CD4-positive, alpha-beta T cell treated with Interleukin-21 for 1 hour (primary cell): ENCODE results near the gene AGBL4.
"Not testable (repeated sequence)": the region's sequence is repeated elsewhere in the genome, so short reads cannot be mapped to it uniquely, and the experiment has no call there.

Source experiments
- DNase-seq: peaks from one replicate; pipeline ENCODE4 v3.0.0-alpha.2; 2020

The AGBL4 gene

DNA sequence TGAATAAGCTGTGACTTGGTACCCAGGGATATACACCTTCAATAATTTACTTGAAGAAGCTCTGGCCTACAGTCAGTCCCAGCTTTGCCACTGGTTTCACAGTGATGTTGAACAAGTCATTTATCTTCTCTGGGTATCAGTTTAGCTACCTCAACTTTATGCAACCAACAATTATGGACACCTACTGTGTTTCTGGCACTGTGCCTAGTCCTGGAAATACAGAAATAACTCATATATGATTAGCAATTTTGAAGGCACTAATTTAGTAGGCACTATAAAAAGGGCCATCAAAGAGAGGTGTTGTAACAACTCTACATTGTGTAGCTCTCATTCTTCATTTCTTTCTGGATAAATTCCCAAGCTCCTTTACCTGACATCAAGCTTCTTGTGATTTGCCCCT lies 1463.2 kb downstream of the AGBL4 start:
- no peak for DNase-seq

DNA sequence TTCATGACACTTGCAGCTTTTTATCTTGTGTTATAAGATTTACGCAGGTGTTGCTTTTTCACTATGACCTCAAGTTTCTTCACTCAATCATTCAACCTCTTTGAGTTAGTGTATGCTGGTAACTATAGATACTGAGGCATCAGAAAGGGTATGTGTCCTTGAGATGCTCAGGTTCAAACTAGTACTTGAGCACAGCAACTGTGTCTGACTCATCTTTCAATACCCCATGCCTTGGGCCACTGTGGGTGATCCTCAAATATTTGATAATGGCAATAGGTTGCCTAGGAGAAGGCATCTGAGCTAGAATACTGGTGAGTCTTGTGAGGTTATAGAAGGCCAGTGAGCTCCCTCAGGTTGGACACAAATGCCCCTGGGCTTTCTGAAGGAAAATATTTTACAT lies 1463.6 kb downstream of the AGBL4 start:
- no peak for DNase-seq

DNA sequence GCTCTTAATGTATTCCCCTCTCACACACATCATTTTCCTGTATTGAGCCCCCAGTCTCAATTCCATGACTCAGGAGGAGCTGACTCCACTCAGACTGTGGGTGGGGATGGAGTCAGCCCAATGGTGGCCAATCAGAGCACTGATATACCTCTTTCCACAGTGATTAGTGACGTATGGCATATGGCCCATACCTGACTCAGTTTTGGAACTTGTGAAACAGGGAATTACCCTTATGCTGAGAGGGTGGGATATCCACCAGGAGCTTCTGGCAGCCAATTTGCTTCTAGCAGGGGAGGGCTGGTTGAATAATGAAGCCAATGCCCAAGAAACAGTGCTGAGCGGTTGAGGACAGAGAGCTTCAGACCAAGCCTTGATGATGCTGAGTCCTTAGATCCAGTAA lies 1465.4 kb downstream of the AGBL4 start:
- DNase-seq = no peak

DNA sequence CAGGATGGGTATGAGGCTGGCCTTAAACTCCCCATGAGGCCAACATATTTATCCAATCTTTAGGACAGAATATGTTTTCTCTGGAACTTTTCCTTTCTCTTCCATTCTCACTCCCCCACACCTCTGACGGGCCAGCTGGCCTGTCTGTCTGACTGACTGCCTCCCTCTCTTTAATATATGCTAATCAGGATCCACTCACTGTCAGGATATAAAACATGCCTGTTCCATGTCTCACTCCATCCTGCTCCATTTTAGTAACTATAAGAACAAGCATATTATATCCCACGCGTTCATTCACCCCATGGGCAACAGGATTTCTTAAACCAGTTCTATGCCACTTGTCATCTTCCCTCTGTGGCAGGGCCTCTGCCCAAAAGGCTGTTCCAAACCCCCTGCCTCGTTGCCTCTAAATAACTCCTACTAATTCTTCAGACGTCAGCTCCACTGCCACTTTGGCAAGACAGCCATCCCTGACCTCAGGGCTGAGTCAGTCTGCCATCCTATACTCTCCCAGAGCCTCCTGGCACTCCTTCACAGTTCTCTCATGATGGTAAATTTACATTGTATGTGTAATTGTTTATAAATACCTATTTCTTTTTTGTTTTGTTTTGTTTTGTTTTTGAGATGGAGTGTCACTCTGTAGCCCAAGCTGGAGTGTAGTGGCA lies 1467.4 kb downstream of the AGBL4 start:
- DNase-seq = no peak

DNA sequence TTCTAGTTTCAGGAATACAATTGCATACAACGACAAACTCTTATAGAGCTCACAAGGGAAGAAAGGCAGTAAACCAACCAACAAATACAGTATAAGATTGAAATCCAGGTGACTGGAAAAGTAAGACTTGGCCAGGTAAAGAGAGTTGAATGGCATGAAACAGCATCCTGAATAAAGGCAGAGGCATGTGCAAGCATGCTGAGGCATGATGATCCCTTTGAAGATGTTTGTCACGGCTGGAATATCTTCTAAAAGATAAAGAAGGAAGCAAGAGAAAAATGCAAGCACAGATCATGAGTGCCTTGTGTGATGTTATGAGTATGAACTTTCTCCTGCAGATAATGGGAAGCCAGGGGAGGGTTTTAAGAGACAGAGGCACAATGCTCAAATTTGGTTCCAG lies 1468.5 kb downstream of the AGBL4 start:
- DNase-seq = no peak

DNA sequence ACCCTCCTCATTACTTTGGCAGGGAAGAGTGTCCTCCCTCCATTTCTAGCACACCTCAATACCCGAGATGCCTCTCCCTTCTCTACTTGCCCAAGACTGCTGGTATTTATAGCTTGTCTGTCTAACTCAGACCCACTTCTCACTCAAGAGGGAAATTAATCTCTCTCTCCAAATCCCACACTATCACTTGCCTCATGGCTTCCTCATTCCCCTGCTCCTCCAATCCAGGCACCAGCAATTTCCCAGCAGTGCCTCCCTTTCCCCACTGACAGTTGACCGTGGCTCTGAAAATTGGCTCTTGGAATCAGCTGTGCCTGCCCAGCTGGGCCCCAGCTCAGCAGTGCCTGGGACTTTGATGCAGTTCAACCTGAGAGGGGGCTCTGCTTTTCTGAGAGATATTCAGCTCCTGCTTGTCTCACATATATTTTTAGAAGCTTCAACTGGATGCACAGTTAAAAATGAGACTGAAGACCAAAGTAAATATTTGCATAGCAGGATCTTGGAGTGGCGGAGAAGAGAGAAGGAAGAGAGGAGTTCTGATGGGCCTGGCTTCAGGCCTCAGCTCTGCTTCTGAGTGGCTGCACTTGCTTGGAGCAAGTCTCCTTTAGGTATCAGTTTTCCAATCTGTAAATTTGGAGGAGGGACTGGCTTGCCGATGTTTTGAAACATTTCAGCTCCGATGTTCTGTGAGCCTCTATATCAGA lies 1470.7 kb downstream of the AGBL4 start:
- no peak for DNase-seq

DNA sequence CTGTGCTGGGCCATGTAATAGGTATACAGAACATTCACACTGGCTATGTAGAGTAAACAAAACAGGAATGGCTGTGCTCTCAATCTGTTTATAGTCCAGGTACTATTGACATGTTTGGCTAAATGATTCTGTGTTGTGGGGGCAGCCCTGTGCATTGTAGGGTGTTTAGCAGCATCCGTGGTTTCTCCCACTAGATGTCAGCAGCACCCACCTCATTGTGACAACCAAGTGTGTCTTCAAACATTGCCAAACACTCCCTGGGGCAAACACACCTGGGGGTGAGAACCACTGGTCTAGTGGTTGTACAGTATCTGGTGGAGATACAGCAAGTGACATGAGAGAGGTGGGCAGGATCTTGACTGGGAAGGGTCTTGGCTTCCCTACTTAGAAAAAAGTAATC lies 1471.3 kb downstream of the AGBL4 start:
- DNase-seq = no peak

DNA sequence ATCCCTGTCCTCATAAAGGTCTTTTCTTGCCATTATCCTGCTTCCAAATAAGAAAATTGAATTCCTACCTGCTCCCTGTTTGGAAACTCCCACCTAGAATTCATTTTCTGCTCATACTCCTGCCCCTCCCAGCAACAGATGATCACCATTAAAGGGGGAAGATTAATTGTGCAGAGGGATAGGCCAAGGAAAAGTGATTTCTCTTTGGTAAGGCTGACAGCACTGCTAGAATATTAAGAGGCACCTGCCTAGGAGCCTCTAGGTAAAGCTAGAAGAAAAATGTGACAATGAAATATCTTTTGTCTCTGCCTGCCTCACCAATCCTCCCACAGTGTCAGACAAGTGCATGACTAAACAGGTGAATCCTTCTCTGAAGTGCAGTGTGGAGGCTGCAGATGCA lies 1474.8 kb downstream of the AGBL4 start:
- DNase-seq = no peak

DNA sequence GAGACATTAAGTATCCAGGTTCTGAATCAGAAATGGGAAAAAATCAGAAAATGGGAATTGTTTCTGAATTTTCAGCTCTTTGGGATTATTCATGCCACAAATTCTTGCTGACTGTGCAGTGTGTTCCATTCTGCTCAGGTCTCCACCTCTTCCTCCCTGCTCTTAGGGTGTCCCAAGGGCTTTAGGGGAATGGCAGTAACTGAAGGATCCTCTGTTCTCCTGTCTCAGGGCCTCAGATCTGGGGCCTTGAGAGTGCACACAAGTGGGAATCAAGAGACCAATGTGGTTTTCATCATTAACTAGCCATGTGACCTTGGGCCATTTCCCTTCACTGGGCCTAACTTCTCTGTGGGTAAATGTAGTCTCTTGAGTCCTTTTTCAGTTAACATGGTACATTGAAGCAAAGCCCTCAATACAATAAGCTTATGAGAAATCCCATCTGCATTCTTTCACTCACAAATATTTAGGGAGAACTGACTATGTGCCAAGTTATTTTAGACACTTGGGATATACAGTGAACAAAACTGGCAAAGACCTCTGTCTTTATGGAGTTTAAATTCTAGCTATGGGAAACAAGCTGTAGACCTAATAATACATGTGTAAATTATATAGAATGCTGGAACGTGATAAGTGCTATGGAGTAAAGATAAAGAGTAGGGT lies 1476.1 kb downstream of the AGBL4 start:
- no peak for DNase-seq

DNA sequence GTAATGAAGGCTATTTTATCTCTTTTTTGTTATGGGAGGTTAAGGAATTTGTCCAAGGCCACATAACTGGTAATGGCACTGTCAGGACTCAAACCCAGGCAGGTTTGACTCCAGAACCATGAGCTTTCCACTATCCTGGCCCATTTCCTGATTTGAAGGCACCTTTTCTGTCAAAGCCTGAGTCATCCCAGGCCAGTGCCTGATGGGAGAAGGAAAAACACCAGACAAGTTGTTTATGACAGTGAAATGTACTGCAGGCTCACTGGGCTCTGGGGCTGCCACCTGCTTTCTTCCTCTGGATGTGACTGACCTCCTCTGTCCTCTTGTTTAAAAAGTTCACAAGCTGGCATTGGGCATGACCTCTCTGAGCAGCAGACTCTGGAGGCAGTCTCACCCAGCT lies 1479.9 kb downstream of the AGBL4 start:
- no peak for DNase-seq

DNA sequence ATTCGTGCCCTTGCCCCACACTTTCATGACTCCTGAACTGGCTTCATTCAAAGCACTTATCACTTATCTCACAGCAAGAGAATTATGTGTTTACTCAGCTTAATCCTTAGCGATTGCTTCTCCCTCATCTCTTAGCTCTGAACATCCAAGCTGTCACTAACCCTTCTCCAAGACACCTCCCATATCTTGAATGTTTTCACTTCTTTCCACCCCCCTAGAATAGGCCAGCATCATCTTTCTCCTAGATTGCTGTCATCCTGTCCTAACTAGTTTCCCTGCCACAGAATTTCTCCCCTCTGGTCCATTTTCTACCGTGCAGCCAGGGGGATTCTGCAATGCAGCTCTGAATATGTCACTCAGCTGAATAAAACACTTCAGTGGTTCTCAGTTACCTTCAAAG lies 1483.2 kb downstream of the AGBL4 start:
- no peak for DNase-seq

DNA sequence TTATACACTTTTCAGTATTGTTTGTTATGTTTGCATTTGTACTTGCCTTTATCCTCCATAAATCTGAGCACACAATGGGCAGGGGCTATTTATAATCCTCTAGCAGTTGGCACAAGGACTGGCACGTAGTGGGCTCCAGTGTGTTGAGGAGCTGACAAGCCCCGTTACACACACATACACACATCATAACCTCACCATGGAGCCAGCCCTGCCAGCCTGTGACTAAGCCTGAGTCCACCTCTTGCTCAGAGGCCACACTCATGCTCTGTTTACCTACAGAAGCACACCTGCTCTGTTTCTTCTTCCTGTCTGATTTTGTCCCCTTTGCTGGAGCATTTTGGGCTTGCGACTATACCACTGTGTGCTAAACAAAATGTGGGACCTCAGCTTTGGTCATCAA lies 1487.3 kb downstream of the AGBL4 start:
- no peak for DNase-seq

DNA sequence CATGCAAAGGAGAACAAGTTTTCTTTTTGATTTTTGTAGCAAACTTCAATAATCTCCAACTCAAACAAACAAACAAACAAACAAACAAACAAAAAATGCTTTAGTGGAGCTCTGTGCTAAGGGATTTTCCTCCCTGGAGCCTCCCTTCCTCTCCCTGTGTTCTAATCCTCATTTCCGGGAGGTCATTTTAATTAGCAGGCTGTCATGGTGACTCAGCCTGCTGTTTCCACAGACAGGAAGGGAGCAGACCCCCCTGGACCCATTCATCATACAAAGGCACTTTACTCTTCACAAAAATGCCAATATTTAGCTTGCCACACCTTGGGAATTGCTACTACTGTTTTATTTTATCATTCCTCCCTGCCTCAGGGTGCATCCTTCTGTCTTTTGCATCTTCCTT lies 1490.8 kb downstream of the AGBL4 start:
- no peak for DNase-seq

DNA sequence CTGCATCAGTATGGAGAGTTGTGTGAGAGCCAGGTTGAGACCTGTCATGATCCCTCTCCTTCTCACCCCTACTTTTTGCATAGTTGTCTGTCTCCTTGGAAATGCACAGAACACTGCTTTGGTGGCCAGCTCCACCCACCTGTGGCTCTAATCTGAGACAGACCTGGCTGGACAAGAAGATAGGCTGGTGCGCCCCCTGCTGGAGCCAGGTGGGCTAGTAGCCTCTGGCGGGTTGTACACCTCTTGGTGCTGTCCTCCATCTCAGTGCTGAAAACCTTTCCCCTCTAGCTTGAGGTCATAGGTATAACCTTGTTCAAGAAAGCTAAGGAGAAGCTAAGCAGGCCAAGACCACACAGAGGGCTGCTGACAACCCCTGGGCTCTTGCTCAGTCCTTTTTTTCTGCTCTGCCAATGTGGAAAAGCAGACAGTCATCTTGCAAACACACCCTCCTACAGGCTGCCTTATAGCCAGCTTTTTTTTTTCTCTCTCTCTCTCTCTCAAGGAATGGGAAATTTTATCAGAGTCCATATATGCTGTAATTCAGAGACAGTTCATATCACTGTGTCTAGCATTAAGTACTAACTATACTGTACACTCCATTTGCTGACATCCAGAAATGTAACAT lies 1492.9 kb downstream of the AGBL4 start:
- DNase-seq = no peak

DNA sequence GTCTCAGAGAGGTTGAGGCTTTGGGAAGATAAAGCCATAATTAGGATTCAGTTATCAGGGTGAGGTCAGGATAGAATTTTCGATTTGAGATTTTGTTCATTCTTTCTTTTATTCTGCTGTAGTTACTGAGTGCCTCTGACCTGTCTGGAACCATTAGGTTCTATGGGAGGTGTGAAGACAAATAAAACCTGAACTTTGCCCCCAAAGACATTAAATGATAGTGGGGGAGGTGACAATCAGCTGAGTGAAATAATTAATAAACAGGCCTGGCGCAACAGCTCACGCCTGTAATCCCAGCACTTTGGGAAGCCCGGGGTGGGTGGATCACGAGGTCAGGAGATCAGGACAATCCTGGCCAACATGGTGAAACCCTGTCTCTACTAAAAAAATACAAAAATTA lies 1496.7 kb downstream of the AGBL4 start:
- no peak for DNase-seq

DNA sequence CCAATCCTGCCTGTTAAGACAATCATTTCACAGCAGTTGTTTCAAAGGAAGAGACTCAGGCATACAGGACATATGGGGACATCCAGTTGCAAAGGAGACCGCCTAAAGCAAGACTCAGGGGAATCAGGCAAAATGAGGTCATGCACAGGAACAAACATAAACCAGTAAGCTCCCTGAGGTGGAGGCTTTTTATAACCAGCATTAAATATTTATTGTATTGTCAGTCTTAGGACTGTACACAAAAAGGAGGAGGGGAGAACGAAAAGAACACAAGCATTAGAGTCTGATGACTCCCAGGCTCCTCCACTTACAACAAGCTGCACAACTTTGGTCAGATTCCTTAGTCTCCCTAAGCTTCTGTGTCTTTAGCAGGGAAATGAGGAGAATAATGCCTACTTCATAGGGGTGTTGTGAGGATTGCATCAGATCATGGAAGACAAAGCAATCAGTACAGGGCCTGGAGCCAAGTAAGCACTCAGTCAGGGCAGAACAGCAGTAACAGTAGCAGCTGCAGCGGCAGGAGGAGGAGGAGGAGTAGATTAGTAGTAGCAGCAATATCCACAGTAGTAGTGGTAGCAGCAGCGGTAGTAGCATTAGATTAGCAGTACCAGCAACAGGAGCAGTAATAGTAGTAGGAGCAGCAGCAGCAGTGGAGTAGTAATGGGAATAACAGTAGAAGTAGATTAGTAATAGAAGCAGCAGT lies 1497.6 kb downstream of the AGBL4 start:
- no peak for DNase-seq

DNA sequence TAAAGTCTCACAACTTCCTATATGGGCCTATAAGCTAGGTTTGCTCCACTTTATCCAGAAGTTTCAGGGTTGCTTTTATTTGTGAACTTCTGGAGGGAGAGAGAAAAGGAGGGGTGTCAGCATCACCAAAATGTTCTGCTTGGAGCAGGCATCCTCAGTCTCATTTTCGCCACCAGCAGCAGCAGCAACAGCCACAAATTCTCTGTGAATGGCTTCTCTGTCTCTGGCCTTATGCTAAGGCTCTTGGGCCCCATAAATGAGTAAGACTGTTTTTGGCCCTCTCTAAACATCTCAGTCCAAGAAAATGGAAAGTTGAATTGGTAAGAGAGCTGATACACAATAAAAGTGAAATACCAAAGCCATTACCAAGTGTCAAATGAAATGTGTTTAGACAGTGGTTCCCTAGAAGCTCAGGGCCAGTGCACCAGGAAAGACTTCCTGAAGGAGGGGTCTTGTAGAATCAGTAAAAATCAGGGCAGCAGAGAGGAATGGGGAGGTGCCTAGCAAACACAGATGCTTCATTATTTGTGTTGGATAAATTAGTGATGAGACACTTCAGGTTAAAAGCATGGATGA lies 1498.8 kb downstream of the AGBL4 start:
- no peak for DNase-seq

DNA sequence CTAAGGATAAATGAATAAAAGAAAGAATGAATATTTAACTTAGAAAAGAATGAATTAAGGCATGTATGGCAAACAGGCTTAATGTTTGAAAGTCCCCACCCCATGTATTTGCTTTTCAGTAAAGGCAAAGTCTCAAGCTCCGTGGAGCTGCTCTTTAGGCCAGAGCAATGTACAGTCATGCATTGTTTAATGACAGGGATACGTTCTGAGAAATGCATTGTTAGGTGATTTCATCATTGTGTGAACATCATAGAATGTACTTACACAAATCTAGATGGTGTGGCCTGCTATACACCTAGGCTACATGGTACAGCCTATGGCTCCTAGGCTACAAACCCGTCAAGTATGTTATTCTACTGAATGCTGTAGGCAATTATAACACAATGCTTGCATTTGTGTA lies 1500.2 kb downstream of the AGBL4 start:
- no peak for DNase-seq

DNA sequence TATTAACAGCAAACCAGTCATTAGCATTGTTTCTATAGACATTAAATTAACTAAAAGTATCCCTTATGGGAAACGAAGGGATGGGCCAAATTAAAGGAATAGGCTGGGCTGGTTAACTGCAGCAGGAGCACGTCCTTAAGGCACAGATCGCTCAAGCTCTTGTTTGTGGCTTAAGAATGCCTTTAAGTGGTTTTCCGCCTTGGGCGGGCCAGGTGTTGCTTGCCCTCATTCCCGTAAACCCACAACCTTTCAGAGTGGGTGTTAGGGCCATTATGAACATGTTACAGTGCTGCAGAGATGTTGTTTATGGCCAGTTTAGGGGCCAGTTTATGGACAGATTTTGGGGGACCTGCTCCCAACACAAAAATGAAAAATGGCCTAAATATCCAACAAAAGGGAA lies 1503.9 kb downstream of the AGBL4 start:
- not testable (repeated sequence) for DNase-seq

DNA sequence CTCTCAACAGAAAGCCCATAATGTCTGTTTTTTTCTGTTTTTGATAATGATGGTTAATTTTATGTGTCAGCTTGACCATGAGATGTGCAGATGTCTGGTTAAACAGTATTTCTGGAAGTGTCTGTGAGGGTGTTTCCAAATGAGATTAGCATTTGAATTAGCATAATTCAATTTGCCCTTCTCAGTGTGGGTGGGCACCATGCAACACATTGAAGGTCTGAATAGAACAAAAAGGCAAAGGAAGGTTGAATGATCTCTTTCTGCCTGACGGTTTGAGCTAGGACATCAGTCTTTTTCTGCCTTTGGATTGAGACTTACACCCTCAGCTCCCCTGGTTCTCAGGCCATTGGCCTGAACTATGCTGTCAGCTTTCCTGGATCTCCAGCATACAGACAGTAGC lies 1516.9 kb downstream of the AGBL4 start:
- DNase-seq = no peak

DNA sequence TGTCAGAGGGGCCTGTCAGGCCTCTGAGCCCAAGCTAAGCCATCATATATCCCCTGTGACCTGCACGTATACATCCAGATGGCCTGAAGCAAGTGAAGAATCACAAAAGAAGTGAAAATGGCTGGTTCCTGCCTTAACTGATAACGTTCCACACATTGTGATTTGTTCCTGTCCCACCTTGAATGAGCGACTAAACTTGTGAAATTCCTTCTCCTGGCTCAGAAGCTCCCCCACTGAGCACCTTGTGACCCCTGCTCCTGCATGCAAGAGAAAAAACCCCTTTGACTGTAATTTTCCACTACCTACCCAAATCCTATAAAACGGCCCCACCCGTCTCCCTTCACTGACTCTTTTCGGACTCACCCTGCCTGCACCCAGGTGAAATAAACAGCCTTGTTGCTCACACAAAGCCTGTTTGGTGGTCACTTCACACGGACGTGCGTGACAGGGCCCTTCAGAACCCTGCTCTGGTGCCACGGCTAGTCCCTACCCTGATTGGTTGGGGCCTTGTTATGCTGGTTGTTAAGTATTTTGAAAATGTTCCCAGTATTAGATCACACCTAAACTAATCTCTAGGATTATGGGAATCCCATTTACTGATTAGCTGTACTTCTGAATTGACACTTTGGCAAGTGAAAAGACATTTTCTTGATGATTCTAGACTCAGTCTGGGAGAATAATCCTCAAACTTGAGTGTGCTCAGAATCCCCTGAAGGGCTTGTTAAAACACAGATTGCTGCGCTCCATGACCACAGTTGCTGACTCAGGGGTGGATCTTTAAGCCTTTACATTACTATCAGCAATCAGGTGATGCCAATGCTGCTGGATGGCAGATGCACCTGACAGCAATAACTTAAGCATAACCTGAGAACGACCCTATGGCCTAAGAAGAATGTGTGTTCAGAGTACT lies 1523.0 kb downstream of the AGBL4 start:
- no peak for DNase-seq

DNA sequence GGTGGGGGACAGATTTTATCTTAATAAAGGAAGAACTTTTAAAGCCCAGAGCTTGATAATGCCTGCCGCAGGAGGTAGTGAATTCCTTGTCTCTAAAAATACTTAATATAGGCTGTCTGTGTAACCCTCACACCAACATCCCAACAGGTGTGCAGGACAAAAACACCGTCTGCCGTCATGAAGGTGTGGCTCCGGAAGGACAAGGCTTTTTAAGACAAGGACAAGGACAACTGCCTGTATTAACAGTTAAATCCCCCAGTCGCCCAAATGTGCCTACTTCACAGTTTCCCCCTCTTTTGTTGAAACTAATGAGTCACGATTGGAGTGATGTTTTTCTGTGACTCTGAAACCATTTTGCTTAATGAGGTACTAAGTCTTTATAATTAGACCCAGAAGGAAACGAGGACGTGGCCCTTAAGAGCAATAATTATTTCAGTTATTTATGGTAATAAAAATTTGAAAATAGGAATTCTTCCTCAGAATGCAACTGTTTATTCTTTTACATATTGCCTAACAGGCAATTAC lies 1524.5 kb downstream of the AGBL4 start:
- DNase-seq = no peak
